Fibroblast of lung (primary cell): Measurements from ENCODE around the gene DIS3L. TPM values are rescaled to one million over a fixed set of nuclear protein-coding genes. Genes with fewer than 3 reads are reported as not detected.

Source experiments
- DNase-seq, 2 donors: peaks; one replicate each; pipeline versions ENCODE4 v3.0.0 to v3.0.0-alpha.2; 2010; ENCODE audit warnings: low read depth in 2 of 2
- H2AFZ ChIP-seq: 2 replicates; pipeline ENCODE4 v1.5.1; 2012; ENCODE audit warnings: low read length, control low read depth, inconsistent platforms
- H3K27ac ChIP-seq: 2 replicates; pipeline ENCODE4 v1.5.1; 2011; ENCODE audit warnings: low read length, control low read depth; ENCODE audit not compliant: insufficient read depth
- H3K27me3 ChIP-seq: 2 replicates; pipeline ENCODE4 v1.5.1; 2011; ENCODE audit warnings: mild to moderate bottlenecking, low read length; ENCODE audit not compliant: control insufficient read depth, insufficient read depth
- H3K36me3 ChIP-seq: 2 replicates; pipeline ENCODE4 v1.5.1; 2011; ENCODE audit warnings: low read length; ENCODE audit not compliant: control insufficient read depth, insufficient read depth
- H3K4me1 ChIP-seq: 2 replicates; pipeline ENCODE4 v1.5.1; 2011; ENCODE audit warnings: low read length; ENCODE audit not compliant: control insufficient read depth, insufficient read depth; ENCODE audit errors: extremely low read depth
- H3K4me2 ChIP-seq: 2 replicates; pipeline ENCODE4 v1.5.1; 2011; ENCODE audit warnings: low read length, control low read depth; ENCODE audit not compliant: insufficient read depth; ENCODE audit errors: extremely low read depth
- H3K4me3 ChIP-seq, 4 experiments: fragments of 200-600 bp in 1 of 4; sonication (generic) in 1 of 4; replicated peaks in 1 of 4; 2 replicates each; pipeline ENCODE4 v1.5.1; 2011 to 2016; ENCODE audit warnings: low read length in 4 of 4, low read depth in 3 of 4, mild to moderate bottlenecking in 3 of 4, control low read depth in 2 of 4, inconsistent platforms in 1 of 4, mixed read lengths in 1 of 4; ENCODE audit not compliant: insufficient read depth in 1 of 4; ENCODE audit errors: control extremely low read depth in 1 of 4
- H3K79me2 ChIP-seq: 2 replicates; pipeline ENCODE4 v1.5.1; 2012; ENCODE audit warnings: mild to moderate bottlenecking, low read length, inconsistent platforms; ENCODE audit not compliant: control insufficient read depth, insufficient read depth
- H3K9ac ChIP-seq: 2 replicates; pipeline ENCODE4 v1.5.1; 2011; ENCODE audit warnings: mild to moderate bottlenecking, low read length, control low read depth; ENCODE audit not compliant: insufficient read depth
- H3K9me3 ChIP-seq: 2 replicates; pipeline ENCODE4 v1.5.1; 2012; ENCODE audit warnings: low read depth, low read length; ENCODE audit not compliant: control insufficient read depth, insufficient read depth
- H4K20me1 ChIP-seq: 2 replicates; pipeline ENCODE4 v1.5.1; 2011; ENCODE audit warnings: low read length; ENCODE audit not compliant: control insufficient read depth, insufficient read depth; ENCODE audit errors: extremely low read depth
- EZH2 ChIP-seq: IDR thresholded peaks from 2 replicates; pipeline ENCODE4 v1.5.1; 2012; ENCODE audit warnings: low read length, control low read depth, mild to moderate bottlenecking; ENCODE audit errors: missing control alignments
- polyA plus RNA-seq, 2 donors: library from polyadenylated mRNA; depleted of rRNA in 1 of 2; stranded (reverse) in 1 of 2; unstranded in 1 of 2; fragments of >200 nt; gene quantifications; 2 replicates each; pipeline ENCODE4 v1.2.1, GENCODE V29; 2011 to 2012; ENCODE audit warnings: missing spikeins in 1 of 2
- total RNA-seq: library from RNA; depleted of rRNA; stranded (reverse); fragments of >200 nt; gene quantifications from 2 replicates; pipeline ENCODE4 v1.2.1, GENCODE V29; 2014
- TF ChIP-seq, protein P1 (sequence below), 2 donors: IDR thresholded peaks in 1 of 2; conservative IDR thresholded peaks in 1 of 2; 1 replicate in 1 of 2; 2 replicates in 1 of 2; pipeline ENCODE4 v1.5.1; 2011 to 2012; ENCODE audit warnings: low read length in 2 of 2, control low read depth in 1 of 2, inconsistent platforms in 1 of 2, low read depth in 1 of 2, mild to moderate bottlenecking in 1 of 2

DIS3L gene
- total and polyA plus RNA-seq, 2 donors (not counting 1 experiment from before 2014, with no cell fraction given), result 11.2 to 25.1 TPM

DNA sequence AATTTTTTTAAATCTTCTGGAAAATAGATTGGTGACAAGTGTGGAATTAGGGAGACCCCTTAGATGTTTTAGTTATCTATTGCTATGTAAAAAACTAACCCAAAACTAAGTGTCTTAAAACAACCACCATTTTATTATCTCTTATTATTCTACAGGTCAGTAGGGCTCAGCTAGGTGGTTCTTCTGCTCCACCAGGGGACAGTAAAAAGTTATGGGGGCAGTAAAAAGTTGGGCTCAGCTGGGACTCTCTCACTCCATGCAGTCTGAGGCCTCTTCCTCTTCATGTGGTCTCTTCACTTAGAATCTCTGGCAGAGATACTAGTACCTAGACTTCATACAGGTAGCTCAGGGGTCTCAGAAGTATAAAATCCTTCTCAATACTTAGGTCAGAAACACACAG, 18.0 kb upstream of the DIS3L start:
- H3K27ac ChIP-seq, result no peak overlapping the region
- no peak overlapping the region for H3K4me2 ChIP-seq
- H4K20me1 ChIP-seq, result no peaks in the 10 kb centered on the region
- DNase-seq, result no peak
- no peak overlapping the region for H2AFZ ChIP-seq
- no peak overlapping the region for H3K9ac ChIP-seq
- no peaks in the 10 kb centered on the region for H3K79me2 ChIP-seq
- no peaks in the 10 kb centered on the region for H3K36me3 ChIP-seq
- H3K4me1 ChIP-seq, result no peaks in the 10 kb centered on the region
- no peak overlapping the region for H3K4me3 ChIP-seq
- peaks cover 14% of the 10 kb centered on the region for H3K27me3 ChIP-seq
- no peaks in the 10 kb centered on the region for H3K9me3 ChIP-seq
- TF ChIP-seq EZH2, result no peak
- TF ChIP-seq, protein P1, sequence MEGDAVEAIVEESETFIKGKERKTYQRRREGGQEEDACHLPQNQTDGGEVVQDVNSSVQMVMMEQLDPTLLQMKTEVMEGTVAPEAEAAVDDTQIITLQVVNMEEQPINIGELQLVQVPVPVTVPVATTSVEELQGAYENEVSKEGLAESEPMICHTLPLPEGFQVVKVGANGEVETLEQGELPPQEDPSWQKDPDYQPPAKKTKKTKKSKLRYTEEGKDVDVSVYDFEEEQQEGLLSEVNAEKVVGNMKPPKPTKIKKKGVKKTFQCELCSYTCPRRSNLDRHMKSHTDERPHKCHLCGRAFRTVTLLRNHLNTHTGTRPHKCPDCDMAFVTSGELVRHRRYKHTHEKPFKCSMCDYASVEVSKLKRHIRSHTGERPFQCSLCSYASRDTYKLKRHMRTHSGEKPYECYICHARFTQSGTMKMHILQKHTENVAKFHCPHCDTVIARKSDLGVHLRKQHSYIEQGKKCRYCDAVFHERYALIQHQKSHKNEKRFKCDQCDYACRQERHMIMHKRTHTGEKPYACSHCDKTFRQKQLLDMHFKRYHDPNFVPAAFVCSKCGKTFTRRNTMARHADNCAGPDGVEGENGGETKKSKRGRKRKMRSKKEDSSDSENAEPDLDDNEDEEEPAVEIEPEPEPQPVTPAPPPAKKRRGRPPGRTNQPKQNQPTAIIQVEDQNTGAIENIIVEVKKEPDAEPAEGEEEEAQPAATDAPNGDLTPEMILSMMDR (conservative IDR thresholded peaks at IDR 0.05 in 1 of 2, IDR thresholded peaks at IDR 0.05 in 1 of 2; ENCODE audit: low read depth in 1 of 2, low read length in 2 of 2), result no peak

DNA sequence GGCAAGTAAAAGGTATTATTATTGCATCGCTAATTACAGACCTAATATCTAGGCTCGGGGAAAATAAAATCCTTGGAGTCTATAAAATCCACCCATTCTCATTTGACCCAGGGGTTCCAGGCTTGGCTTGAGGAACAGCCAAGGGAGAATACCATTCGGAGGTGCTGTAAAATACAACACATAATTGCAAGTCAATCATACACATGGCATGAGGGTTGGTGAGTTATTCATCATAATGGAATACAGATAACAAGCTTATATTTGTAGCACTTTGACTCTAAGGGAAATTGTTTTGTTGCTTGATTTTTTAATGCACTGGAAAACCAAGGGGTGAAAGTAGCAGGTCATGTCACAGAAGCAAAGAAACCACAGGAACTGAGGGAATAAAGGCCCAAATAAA, 16.8 kb upstream of the DIS3L start:
- DNase-seq, result no peak
- Histone ChIP-seq H3K27me3 (peaks cover 12% of the 10 kb centered on the region), H3K4me2 (no peak overlapping the region), H3K36me3 (no peaks in the 10 kb centered on the region), H3K79me2 (no peaks in the 10 kb centered on the region), H4K20me1 (no peaks in the 10 kb centered on the region), H2AFZ (no peak overlapping the region), H3K27ac (no peak overlapping the region), H3K9me3 (no peaks in the 10 kb centered on the region), H3K9ac (no peak overlapping the region), H3K4me3 (no peak overlapping the region), H3K4me1 (no peaks in the 10 kb centered on the region)
- TF ChIP-seq, protein P1 (conservative IDR thresholded peaks at IDR 0.05 in 1 of 2, IDR thresholded peaks at IDR 0.05 in 1 of 2; ENCODE audit: low read depth in 1 of 2, low read length in 2 of 2), result no peak
- TF ChIP-seq EZH2, result no peak

DNA sequence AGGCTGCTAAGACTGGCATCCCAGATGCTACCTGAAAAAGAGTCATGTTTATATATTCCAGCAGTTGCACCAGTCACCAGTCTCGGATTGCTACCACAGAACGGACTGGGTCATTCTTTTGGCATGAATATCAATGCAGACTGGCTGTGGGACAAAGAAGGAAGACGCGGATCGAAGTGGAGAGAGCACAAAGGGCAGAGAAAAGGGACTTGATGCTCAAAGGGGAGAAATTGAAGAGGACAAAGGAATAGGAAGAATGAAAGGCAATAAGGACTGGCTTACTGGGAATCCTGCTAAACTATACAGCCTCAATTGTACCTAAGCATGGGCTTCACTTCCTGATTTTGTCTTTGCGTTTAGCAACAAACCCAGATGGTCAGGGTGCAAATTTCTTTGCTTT, 15.3 kb upstream of the DIS3L start:
- Histone ChIP-seq H4K20me1 (no peaks in the 10 kb centered on the region), H3K27ac (no peak overlapping the region), H2AFZ (no peak overlapping the region), H3K4me2 (no peak overlapping the region), H3K4me3 (no peak overlapping the region), H3K9ac (no peak overlapping the region), H3K27me3 (peaks cover 12% of the 10 kb centered on the region), H3K4me1 (no peaks in the 10 kb centered on the region), H3K36me3 (no peaks in the 10 kb centered on the region), H3K9me3 (no peaks in the 10 kb centered on the region), H3K79me2 (no peaks in the 10 kb centered on the region)
- TF ChIP-seq, protein P1 (conservative IDR thresholded peaks at IDR 0.05 in 1 of 2, IDR thresholded peaks at IDR 0.05 in 1 of 2; ENCODE audit: low read depth in 1 of 2, low read length in 2 of 2), result no peak
- TF ChIP-seq EZH2, result no peak
- no peak for DNase-seq
